Astrocyte of the cerebellum (primary cell): ENCODE measurements around the gene LOXL3.

Experiments
- DNase-seq: peaks from one replicate; pipeline ENCODE4 v3.0.0-alpha.2; 2011; ENCODE audit warnings: low read depth
- H3K4me3 ChIP-seq: 2 replicates; pipeline ENCODE4 v1.5.1; 2011; ENCODE audit warnings: mild to moderate bottlenecking, low read depth, low read length, moderate library complexity
- CTCF ChIP-seq: IDR thresholded peaks from 2 replicates; pipeline ENCODE4 v1.5.1; 2012; ENCODE audit warnings: low read length, low read depth, moderate library complexity, mild to moderate bottlenecking; ENCODE audit errors: missing control alignments
- in situ Hi-C: cut with HindIII; loops from 2 replicates; pipeline ENCODE4 v1.10.0; 2017; ENCODE audit warnings: low sequenced_read_pairs

LOXL3 gene

GRCh38 chr2:74575320-74575719 lies 21.6 kb upstream of the LOXL3 start:
- no peak for DNase-seq
- in situ Hi-C loops, result loop anchor here (5.0 kb wide), 1 partner anchor 83 kb away; no protein-coding TSS in a partner anchor
- H3K4me3 ChIP-seq, result no peak overlapping the region
- no peak for TF ChIP-seq CTCF

GRCh38 chr2:74573747-74574562 lies 20.2 kb upstream of the LOXL3 start:
- H3K4me3 ChIP-seq, result no peak overlapping the region
- in situ Hi-C loops, result no loop called here
- no peak for TF ChIP-seq CTCF
- DNase-seq, result no peak

DNA sequence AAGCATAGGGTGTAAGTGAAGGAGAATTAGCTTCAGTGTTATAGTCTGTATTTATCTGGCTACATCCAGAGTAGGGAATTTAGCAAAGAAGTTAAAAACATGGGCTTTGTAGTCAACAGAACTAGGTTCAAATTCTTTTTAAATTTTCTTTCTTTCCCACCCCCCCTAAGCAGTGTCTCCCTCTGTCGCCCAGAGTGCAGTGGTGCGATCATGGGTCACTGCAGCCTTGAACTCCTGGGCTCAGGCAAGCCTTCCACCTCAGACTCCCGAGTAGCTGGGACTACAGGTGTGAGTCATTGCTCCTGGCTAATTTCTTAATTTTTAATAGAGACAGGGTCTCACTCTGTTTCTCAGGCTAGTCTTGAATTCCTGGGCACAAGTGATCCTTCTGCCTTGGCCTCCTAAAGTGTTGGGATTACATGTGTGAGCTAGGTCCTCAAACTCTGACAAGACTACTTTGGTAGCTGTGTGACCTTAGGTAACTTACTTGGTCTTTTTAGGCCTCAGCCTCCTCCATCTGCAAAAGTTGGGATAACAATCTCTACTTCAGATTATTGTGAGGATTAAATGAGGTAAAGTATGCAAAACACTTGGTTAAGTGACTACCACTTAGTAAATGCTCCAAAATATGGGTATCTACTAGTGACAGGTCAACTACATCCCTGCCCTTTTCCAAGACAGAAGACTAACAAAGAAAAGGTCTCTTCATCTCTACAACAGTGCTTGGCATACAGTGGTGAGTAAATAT lies 18.6 kb upstream of the LOXL3 start:
- in situ Hi-C loops, result no loop called here
- TF ChIP-seq CTCF, result no peak
- no peak for DNase-seq
- H3K4me3 ChIP-seq, result no peak overlapping the region

GRCh38 chr2:74571058-74571457 lies 17.3 kb upstream of the LOXL3 start:
- H3K4me3 ChIP-seq, result no peak overlapping the region
- no peak for DNase-seq
- no peak for TF ChIP-seq CTCF
- in situ Hi-C loops, result no loop called here

DNA sequence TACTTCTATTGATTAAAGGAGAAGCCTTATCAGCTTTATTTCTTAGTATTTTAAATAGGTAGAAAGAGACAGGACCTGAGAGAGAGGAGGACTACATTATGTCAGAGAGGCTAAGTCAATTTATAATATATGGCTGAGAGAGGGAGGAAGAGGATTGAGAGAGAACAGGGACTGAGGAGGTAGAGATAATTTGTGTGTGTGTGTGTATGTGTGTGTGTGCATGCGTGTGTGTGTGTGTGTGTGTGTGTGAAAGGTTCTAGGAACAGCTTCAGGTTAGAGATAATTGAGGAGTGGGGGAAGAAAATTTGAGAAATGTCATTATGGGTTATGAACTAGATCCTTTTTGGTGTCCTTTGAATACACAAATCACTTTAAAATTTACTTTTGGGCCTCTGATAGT lies 15.9 kb upstream of the LOXL3 start:
- TF ChIP-seq CTCF, result no peak
- in situ Hi-C loops, result no loop called here
- no peak for DNase-seq
- H3K4me3 ChIP-seq, result no peak overlapping the region

DNA sequence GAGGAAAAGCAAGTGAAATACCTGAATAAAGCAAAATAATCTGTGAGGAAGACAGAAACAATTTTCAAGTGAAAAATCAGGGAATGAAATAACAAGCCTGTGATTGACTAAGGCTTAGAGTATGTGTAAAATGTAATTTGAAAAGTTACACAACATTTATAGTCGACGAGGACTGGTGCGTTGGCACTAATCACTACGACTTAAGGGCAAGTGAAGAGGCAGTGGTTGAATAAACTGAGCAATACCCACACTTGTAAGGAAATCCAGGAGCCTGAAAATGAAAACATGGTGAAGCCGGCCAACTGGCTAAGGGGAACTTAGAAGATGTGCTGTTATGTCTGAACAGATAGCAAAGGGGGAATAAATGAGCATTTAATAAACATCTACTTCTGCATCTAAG lies 14.1 kb upstream of the LOXL3 start:
- TF ChIP-seq CTCF, result no peak
- H3K4me3 ChIP-seq, result no peak overlapping the region
- in situ Hi-C loops, result no loop called here

More for the DNA sequence above, 14.1 kb upstream of the LOXL3 start:
- no peak for DNase-seq
